ENCODE data around the gene ITPRID2. TPM values are rescaled to one million over a fixed set of nuclear protein-coding genes. Genes with fewer than 3 reads are reported as not detected.
A peak's percentile ranks its signal among the peaks of the same experiment; 100 is the strongest.

Gene ITPRID2
- total and polyA plus RNA-seq, 2 of the 4 experiments (the other 2 are of a cell fraction) = 74.1 to 187 TPM

- TF ChIP-seq, protein P1, sequence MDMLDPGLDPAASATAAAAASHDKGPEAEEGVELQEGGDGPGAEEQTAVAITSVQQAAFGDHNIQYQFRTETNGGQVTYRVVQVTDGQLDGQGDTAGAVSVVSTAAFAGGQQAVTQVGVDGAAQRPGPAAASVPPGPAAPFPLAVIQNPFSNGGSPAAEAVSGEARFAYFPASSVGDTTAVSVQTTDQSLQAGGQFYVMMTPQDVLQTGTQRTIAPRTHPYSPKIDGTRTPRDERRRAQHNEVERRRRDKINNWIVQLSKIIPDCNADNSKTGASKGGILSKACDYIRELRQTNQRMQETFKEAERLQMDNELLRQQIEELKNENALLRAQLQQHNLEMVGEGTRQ (IDR thresholded peaks at IDR 0.05; ENCODE audit: low read depth, low read length) = no peak
Observed at GRCh38 chr2:181944164-181944913, 52.8 kb downstream of the ITPRID2 start (continued).

GRCh38 chr2:181944914-181945291 is 53.4 kb downstream of the ITPRID2 start:
- no peak overlapping the region for H3K14ac ChIP-seq (replicated peaks; ENCODE audit: low read depth, low read length)
- H4K5ac ChIP-seq (ENCODE audit: low read depth, low read length) = no peak overlapping the region
- no peak overlapping the region; the same call in 1 of the 2 replicates for H2BK20ac ChIP-seq (ENCODE audit: low read depth, low read length)
- H3K79me1 ChIP-seq (ENCODE audit: low read depth in 1 of 2, low read length in 2 of 2) = no peaks in the 10 kb centered on the region
- no peak overlapping the region for H3K4ac ChIP-seq (ENCODE audit: low read depth, low read length)
- H4K8ac ChIP-seq (ENCODE audit: low read depth in 2 of 2, low read length in 2 of 2) = no peak overlapping the region
- ATAC-seq (ENCODE audit: low read depth) (no peak), DNase-seq (no peak)
- H3K27me3 ChIP-seq (ENCODE audit: control insufficient read depth, insufficient read depth, low read length) = no peaks in the 10 kb centered on the region
- in situ Hi-C loops (cut with MboI; ENCODE audit: low sequenced_read_pairs) (no loop called here), intact Hi-C loops (cut with micrococcal nuclease) (loop anchor here (5.0 kb wide), 1 partner anchor 132 kb away; no protein-coding TSS in a partner anchor), dilution Hi-C loops (cut with HindIII; ENCODE audit: low sequenced_read_pairs, unreplicated experiment) (no loop called here)
- H2AK5ac ChIP-seq (ENCODE audit: low read depth, low read length) = peak overlapping the region; percentile 47; the same call in 1 of the 2 replicates
- H3K9me3 ChIP-seq (ENCODE audit: control insufficient read depth, insufficient read depth, low read length) = no peaks in the 10 kb centered on the region
- ChIA-PET POLR2A (ENCODE audit: unreplicated experiment) (no interaction called here), CTCF (no interaction called here)
- no peak overlapping the region for H3K27ac ChIP-seq (ENCODE audit: insufficient read depth, low read length)
- no peak overlapping the region for H2BK120ac ChIP-seq (ENCODE audit: low read depth, low read length)
- H2AK9ac ChIP-seq (replicated peaks; ENCODE audit: low read depth, low read length, poor library complexity) = no peak overlapping the region
- no peak overlapping the region for H2BK15ac ChIP-seq (ENCODE audit: low read depth, low read length)
- no peak overlapping the region for H4K91ac ChIP-seq (ENCODE audit: insufficient read depth, low read depth, low read length)
- H2BK5ac ChIP-seq (ENCODE audit: low read depth, low read length, poor library complexity, severe bottlenecking) = no peak overlapping the region
- H3K4me1 ChIP-seq (ENCODE audit: control insufficient read depth, insufficient read depth, low read length) = peaks cover 1% of the 10 kb centered on the region; the same call in 1 of the 2 replicates
- H4K20me1 ChIP-seq (ENCODE audit: insufficient read depth, low read length) = no peaks in the 10 kb centered on the region
- H3K18ac ChIP-seq (ENCODE audit: low read depth, low read length) = no peak overlapping the region
- H3K4me2 ChIP-seq (ENCODE audit: low read depth, low read length) = no peak overlapping the region
- BruUV-seq (replicated peaks) = no TSS peak
- H3K9me1 ChIP-seq (ENCODE audit: insufficient read depth, low read length) = peaks cover 3% of the 10 kb centered on the region; the same call in 1 of the 2 replicates
- no CpG with 5 or more reads among the region's 8 CpGs for WGBS, 2 experiments (ENCODE audit: extremely low coverage in 2 of 2, insufficient read length in 1 of 2)
- H3K36me3 ChIP-seq (ENCODE audit: control insufficient read depth, insufficient read depth, low read length) = no peaks in the 10 kb centered on the region
- no peak overlapping the region for H3K4me3 ChIP-seq (ENCODE audit: insufficient read depth, low read depth, low read length)
- TF ChIP-seq, protein P1 (IDR thresholded peaks at IDR 0.05; ENCODE audit: low read depth, low read length) = no peak
- no peak for TF ChIP-seq FOS (IDR thresholded peaks at IDR 0.05; ENCODE audit: low read depth, low read length)
- no peak for TF ChIP-seq RCOR1 (IDR thresholded peaks at IDR 0.05; ENCODE audit: insufficient replicate concordance, low read length)
- no peak for TF ChIP-seq POLR2A (IDR thresholded peaks at IDR 0.05; ENCODE audit: low read depth, low read length)
- TF ChIP-seq NFE2L2 (IDR thresholded peaks at IDR 0.05; ENCODE audit: low read depth, low read length) = no peak
- TF ChIP-seq CEBPB (IDR thresholded peaks at IDR 0.05; ENCODE audit: low read depth, low read length) = no peak
- no peak for TF ChIP-seq RAD21 (IDR thresholded peaks at IDR 0.05; ENCODE audit: low read length)
- no peak for TF ChIP-seq CTCF (conservative IDR thresholded peaks at IDR 0.05; ENCODE audit: low read depth, low read length)
- H3K56ac ChIP-seq (ENCODE audit: extremely low read depth, insufficient read depth, low read length) = no peak overlapping the region
- H3K9ac ChIP-seq (ENCODE audit: low read depth, low read length) = no peak overlapping the region
- H2AFZ ChIP-seq (replicated peaks; ENCODE audit: low read length, poor library complexity) = no peak overlapping the region
- H3K23ac ChIP-seq (ENCODE audit: low read depth, low read length) = no peak overlapping the region

Measured in IMR-90 (cell line).